ENCODE measurements around the gene ANKRD28. TPM values are rescaled to one million over a fixed set of nuclear protein-coding genes. Genes with fewer than 3 reads are reported as not detected.

Gene ANKRD28
- polyA plus RNA-seq, 1 experiment: 50.9 TPM

Small RNAs within 50 kb of the gene (small RNA-seq; reads per million reads assigned to genes)
- gene MIR3134 (ENCODE audit: insufficient read length, low read depth, low replicate concordance) (not detected), gene RN7SL4P (ENCODE audit: insufficient read length, low read depth, low replicate concordance) (not detected)

Other genes with a start within 250 kb of the ANKRD28 start
- 32.4 and 35.1 TPM in 2 replicates for gene HACL1, start 196.4 kb downstream of the ANKRD28 start, polyA plus RNA-seq (2011; rRNA removed)
- gene BTD, start 196.2 kb downstream of the ANKRD28 start, polyA plus RNA-seq (2011; rRNA removed): 24.8 and 26.6 TPM in 2 replicates